WTC11 (cell line): Measurements from ENCODE around the gene HMHB1. TPM values are rescaled to one million over a fixed set of nuclear protein-coding genes. Genes with fewer than 3 reads are reported as not detected.

Experiments used
- ATAC-seq: fragments of 200-7000 bp; cut with Tn5 transposase; 2 replicates; pipeline ENCODE4 v1.10.0; 2021; ENCODE audit warnings: mild to moderate bottlenecking, moderate library complexity
- CTCF ChIA-PET: fragments of 300-600 bp; sonication (Branson Sonifier 250); formaldehyde crosslinking; loops from one replicate; lab custom pipeline; 2021; ENCODE audit warnings: antibody characterized with exemption; lab: Charles Lee
- POLR2A ChIA-PET: fragments of 350-600 bp; sonication (Branson Sonifier 250); formaldehyde crosslinking; loops from one replicate; lab custom pipeline; 2021; ENCODE audit warnings: antibody characterized with exemption; lab: Charles Lee
- DNase-seq: peaks from one replicate; pipeline ENCODE4 v3.0.0; 2021; ENCODE audit warnings: low spot score
- H3K27ac Mint-ChIP-seq: 2 replicates; pipeline ENCODE4 v1.8.0; 2021; ENCODE audit warnings: mixed read lengths
- H3K27me3 Mint-ChIP-seq: 2 replicates; pipeline ENCODE4 v1.8.0; 2021; ENCODE audit warnings: low read depth, mild to moderate bottlenecking, moderate library complexity, mixed read lengths
- H3K36me3 Mint-ChIP-seq: 2 replicates; pipeline ENCODE4 v1.8.0; 2021; ENCODE audit warnings: mixed read lengths
- H3K4me1 Mint-ChIP-seq: 2 replicates; pipeline ENCODE4 v1.8.0; 2022; ENCODE audit warnings: mixed read lengths
- H3K4me3 Mint-ChIP-seq: 2 replicates; pipeline ENCODE4 v1.8.0; 2021; ENCODE audit warnings: mild to moderate bottlenecking, moderate library complexity, mixed read lengths
- H3K9me3 Mint-ChIP-seq: 2 replicates; pipeline ENCODE4 v1.8.0; 2021; ENCODE audit warnings: mixed read lengths
- CREB1 ChIP-seq: sonication (generic); formaldehyde crosslinking; IDR thresholded peaks from 2 replicates; pipeline ENCODE4 v1.8.0; 2023; ENCODE audit warnings: mild to moderate bottlenecking, missing genetic modification reagents
- ELF4 ChIP-seq: sonication (generic); formaldehyde crosslinking; IDR thresholded peaks from 2 replicates; pipeline ENCODE4 v1.8.1; 2022; ENCODE audit warnings: low read depth, mild to moderate bottlenecking, moderate library complexity, missing genetic modification reagents
- FOXK1 ChIP-seq: sonication (generic); formaldehyde crosslinking; IDR thresholded peaks from 2 replicates; pipeline ENCODE4 v1.8.0; 2022; ENCODE audit warnings: mild to moderate bottlenecking, moderate library complexity, missing genetic modification reagents
- GABPB1 ChIP-seq: sonication (generic); formaldehyde crosslinking; IDR thresholded peaks from 2 replicates; pipeline ENCODE4 v1.8.1; 2023; ENCODE audit warnings: mild to moderate bottlenecking, missing genetic modification reagents
- HMGA2 ChIP-seq: fragments of 250-450 bp; sonication (Bioruptor Pico); IDR thresholded peaks from 2 replicates; pipeline ENCODE4 v1.4.0; 2021; ENCODE audit warnings: mild to moderate bottlenecking, moderate library complexity
- IRF2 ChIP-seq: sonication (generic); formaldehyde crosslinking; IDR thresholded peaks from 2 replicates; pipeline ENCODE4 v1.8.0; 2022; ENCODE audit warnings: low read depth, missing genetic modification reagents, borderline replicate concordance
- KAT7 ChIP-seq: sonication (generic); formaldehyde crosslinking; IDR thresholded peaks from 2 replicates; pipeline ENCODE4 v1.8.1; 2023; ENCODE audit warnings: missing genetic modification reagents, mild to moderate bottlenecking, borderline replicate concordance
- MYBL2 ChIP-seq: sonication (generic); formaldehyde crosslinking; IDR thresholded peaks from 2 replicates; pipeline ENCODE4 v1.8.1; 2023; ENCODE audit warnings: mild to moderate bottlenecking, moderate library complexity, missing genetic modification reagents
- NR2C2 ChIP-seq: sonication (generic); formaldehyde crosslinking; IDR thresholded peaks from 2 replicates; pipeline ENCODE4 v1.8.0; 2022; ENCODE audit warnings: mild to moderate bottlenecking, missing genetic modification reagents
- NR3C1 ChIP-seq: sonication (generic); formaldehyde crosslinking; conservative IDR thresholded peaks from 2 replicates; pipeline ENCODE4 v1.8.1; 2023; ENCODE audit warnings: low read depth, mild to moderate bottlenecking, missing genetic modification reagents
- SP1 ChIP-seq: sonication (generic); formaldehyde crosslinking; conservative IDR thresholded peaks from 2 replicates; pipeline ENCODE4 v1.8.1; 2022; ENCODE audit warnings: missing genetic modification reagents
- ZBTB21 ChIP-seq: sonication (generic); formaldehyde crosslinking; IDR thresholded peaks from 2 replicates; pipeline ENCODE4 v1.8.1; 2023; ENCODE audit warnings: mild to moderate bottlenecking, missing genetic modification reagents, borderline replicate concordance
- ZNF232 ChIP-seq: sonication (generic); formaldehyde crosslinking; IDR thresholded peaks from 2 replicates; pipeline ENCODE4 v1.8.0; 2022; ENCODE audit warnings: mild to moderate bottlenecking, missing genetic modification reagents
- ZNF671 ChIP-seq: fragments of 250-450 bp; sonication (Bioruptor Pico); IDR thresholded peaks from 2 replicates; pipeline ENCODE4 v1.8.0; 2021; ENCODE audit warnings: mild to moderate bottlenecking
- total RNA-seq: library from RNA; stranded (reverse); gene quantifications from 3 replicates; pipeline ENCODE4 v1.2.3, GENCODE V29; 2021
- TF ChIP-seq, protein P1 (sequence below): fragments of 250-450 bp; sonication (Bioruptor Pico); IDR thresholded peaks from 2 replicates; pipeline ENCODE4 v1.9.0; 2021; ENCODE audit warnings: mild to moderate bottlenecking
- TF ChIP-seq, protein P2 (sequence below): sonication (generic); formaldehyde crosslinking; IDR thresholded peaks from 2 replicates; pipeline ENCODE4 v1.8.0; 2022; ENCODE audit warnings: mild to moderate bottlenecking, missing genetic modification reagents
- TF ChIP-seq, protein P3 (sequence below): fragments of 250-450 bp; sonication (Bioruptor Pico); IDR thresholded peaks from 2 replicates; pipeline ENCODE4 v1.8.0; 2021; ENCODE audit warnings: mild to moderate bottlenecking
- TF ChIP-seq, protein P4 (sequence below): sonication (generic); formaldehyde crosslinking; IDR thresholded peaks from 2 replicates; pipeline ENCODE4 v1.8.1; 2022; ENCODE audit warnings: mild to moderate bottlenecking, missing genetic modification reagents, moderate library complexity, borderline replicate concordance
- TF ChIP-seq, protein P5 (sequence below): sonication (generic); formaldehyde crosslinking; IDR thresholded peaks from 2 replicates; pipeline ENCODE4 v1.8.0; 2023; ENCODE audit warnings: missing genetic modification reagents
- TF ChIP-seq, protein P6 (sequence below): sonication (generic); formaldehyde crosslinking; IDR thresholded peaks from 2 replicates; pipeline ENCODE4 v1.8.1; 2022; ENCODE audit warnings: low read depth, missing genetic modification reagents, borderline replicate concordance
- TF ChIP-seq, protein P7 (sequence below): sonication (generic); formaldehyde crosslinking; IDR thresholded peaks from 2 replicates; pipeline ENCODE4 v1.8.1; 2023; ENCODE audit warnings: mild to moderate bottlenecking, missing genetic modification reagents, moderate library complexity

The HMHB1 gene
- total RNA-seq, 1 experiment from 2014 or later = not detected

DNA sequence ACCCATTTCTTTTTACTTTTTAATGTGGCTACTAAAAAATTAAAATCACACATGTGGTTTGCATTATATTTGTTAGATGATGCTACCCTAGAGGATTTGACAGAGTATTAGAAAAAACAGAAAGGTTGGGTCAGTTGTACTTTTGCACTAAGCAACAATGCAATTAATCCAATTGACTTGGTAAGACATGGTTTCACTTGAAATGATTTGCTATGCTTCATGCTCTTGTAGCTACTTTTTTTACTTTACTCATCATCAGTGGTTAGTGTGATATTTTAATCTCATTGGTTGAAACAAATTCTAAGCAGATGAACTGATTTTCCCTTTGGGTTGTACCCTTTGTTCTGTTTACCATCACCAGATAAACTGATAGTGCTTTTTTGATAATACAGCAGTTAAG lies 39.4 kb downstream of the HMHB1 start:
- Mint-ChIP-seq H3K27ac (no peak overlapping the region), H3K4me3 (no peak overlapping the region), H3K27me3 (no peaks in the 10 kb centered on the region), H3K36me3 (peaks cover 22% of the 10 kb centered on the region), H3K4me1 (no peaks in the 10 kb centered on the region), H3K9me3 (peaks cover 24% of the 10 kb centered on the region)
- CTCF ChIA-PET = no interaction called here
- DNase-seq = no peak
- no peak for ATAC-seq
- TF ChIP-seq, protein P1, sequence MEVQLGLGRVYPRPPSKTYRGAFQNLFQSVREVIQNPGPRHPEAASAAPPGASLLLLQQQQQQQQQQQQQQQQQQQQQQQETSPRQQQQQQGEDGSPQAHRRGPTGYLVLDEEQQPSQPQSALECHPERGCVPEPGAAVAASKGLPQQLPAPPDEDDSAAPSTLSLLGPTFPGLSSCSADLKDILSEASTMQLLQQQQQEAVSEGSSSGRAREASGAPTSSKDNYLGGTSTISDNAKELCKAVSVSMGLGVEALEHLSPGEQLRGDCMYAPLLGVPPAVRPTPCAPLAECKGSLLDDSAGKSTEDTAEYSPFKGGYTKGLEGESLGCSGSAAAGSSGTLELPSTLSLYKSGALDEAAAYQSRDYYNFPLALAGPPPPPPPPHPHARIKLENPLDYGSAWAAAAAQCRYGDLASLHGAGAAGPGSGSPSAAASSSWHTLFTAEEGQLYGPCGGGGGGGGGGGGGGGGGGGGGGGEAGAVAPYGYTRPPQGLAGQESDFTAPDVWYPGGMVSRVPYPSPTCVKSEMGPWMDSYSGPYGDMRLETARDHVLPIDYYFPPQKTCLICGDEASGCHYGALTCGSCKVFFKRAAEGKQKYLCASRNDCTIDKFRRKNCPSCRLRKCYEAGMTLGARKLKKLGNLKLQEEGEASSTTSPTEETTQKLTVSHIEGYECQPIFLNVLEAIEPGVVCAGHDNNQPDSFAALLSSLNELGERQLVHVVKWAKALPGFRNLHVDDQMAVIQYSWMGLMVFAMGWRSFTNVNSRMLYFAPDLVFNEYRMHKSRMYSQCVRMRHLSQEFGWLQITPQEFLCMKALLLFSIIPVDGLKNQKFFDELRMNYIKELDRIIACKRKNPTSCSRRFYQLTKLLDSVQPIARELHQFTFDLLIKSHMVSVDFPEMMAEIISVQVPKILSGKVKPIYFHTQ (CRISPR knock-in tag) = no peak
- TF ChIP-seq, protein P2, sequence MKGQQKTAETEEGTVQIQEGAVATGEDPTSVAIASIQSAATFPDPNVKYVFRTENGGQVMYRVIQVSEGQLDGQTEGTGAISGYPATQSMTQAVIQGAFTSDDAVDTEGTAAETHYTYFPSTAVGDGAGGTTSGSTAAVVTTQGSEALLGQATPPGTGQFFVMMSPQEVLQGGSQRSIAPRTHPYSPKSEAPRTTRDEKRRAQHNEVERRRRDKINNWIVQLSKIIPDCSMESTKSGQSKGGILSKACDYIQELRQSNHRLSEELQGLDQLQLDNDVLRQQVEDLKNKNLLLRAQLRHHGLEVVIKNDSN (CRISPR knock-in tag) = no peak
- no peak for TF ChIP-seq HMGA2 (CRISPR knock-in tag)
- TF ChIP-seq, protein P3, sequence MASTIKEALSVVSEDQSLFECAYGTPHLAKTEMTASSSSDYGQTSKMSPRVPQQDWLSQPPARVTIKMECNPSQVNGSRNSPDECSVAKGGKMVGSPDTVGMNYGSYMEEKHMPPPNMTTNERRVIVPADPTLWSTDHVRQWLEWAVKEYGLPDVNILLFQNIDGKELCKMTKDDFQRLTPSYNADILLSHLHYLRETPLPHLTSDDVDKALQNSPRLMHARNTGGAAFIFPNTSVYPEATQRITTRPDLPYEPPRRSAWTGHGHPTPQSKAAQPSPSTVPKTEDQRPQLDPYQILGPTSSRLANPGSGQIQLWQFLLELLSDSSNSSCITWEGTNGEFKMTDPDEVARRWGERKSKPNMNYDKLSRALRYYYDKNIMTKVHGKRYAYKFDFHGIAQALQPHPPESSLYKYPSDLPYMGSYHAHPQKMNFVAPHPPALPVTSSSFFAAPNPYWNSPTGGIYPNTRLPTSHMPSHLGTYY (CRISPR knock-in tag) = no peak
- TF ChIP-seq ZBTB21 (CRISPR knock-in tag) = no peak
- no peak for TF ChIP-seq FOXK1 (CRISPR knock-in tag)
- no peak for TF ChIP-seq ZNF232 (CRISPR knock-in tag)
- TF ChIP-seq, protein P4, sequence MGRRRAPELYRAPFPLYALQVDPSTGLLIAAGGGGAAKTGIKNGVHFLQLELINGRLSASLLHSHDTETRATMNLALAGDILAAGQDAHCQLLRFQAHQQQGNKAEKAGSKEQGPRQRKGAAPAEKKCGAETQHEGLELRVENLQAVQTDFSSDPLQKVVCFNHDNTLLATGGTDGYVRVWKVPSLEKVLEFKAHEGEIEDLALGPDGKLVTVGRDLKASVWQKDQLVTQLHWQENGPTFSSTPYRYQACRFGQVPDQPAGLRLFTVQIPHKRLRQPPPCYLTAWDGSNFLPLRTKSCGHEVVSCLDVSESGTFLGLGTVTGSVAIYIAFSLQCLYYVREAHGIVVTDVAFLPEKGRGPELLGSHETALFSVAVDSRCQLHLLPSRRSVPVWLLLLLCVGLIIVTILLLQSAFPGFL (CRISPR knock-in tag) = no peak
- no peak for TF ChIP-seq CREB1 (CRISPR knock-in tag)
- no peak for TF ChIP-seq IRF2 (CRISPR knock-in tag)
- no peak for TF ChIP-seq ELF4 (CRISPR knock-in tag)
- POLR2A ChIA-PET = no interaction called here

DNA sequence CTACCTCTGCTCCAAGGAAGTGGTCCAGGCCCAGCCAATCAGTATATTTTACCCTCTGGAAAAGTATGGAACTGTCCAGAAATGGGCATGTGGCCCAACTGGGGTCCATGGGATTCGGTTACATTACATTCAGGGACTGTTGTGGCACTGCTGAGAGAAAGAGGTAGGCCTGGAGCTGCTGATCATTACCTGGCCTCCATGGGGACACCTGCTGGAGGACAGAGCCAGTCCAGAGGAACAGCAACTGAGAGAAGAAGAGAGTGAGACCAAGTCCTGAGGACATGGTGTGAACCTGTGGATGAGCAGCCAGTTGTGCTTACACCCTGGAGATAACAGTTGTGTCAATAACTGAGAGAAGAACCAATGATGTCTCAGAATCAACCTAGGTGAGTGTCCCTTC lies 48.2 kb downstream of the HMHB1 start:
- DNase-seq (no peak), ATAC-seq (peak; percentile 50)
- Mint-ChIP-seq H3K4me1 (peaks cover 16% of the 10 kb centered on the region), H3K36me3 (peaks cover 5% of the 10 kb centered on the region), H3K4me3 (no peak overlapping the region), H3K27me3 (no peaks in the 10 kb centered on the region), H3K27ac (no peak overlapping the region), H3K9me3 (peaks cover 13% of the 10 kb centered on the region)
- ChIA-PET CTCF (interaction anchor here (1.2 kb wide), 1 partner anchor 45 kb away, joined by 3 read pairs; no protein-coding TSS in a partner anchor), POLR2A (no interaction called here)
- TF ChIP-seq ZNF232 (CRISPR knock-in tag) = no peak
- TF ChIP-seq NR3C1 (CRISPR knock-in tag) = no peak
- TF ChIP-seq, protein P5, sequence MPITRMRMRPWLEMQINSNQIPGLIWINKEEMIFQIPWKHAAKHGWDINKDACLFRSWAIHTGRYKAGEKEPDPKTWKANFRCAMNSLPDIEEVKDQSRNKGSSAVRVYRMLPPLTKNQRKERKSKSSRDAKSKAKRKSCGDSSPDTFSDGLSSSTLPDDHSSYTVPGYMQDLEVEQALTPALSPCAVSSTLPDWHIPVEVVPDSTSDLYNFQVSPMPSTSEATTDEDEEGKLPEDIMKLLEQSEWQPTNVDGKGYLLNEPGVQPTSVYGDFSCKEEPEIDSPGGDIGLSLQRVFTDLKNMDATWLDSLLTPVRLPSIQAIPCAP (CRISPR knock-in tag) = no peak
- TF ChIP-seq, protein P2 (CRISPR knock-in tag) = no peak
- TF ChIP-seq KAT7 (CRISPR knock-in tag) = no peak
- TF ChIP-seq, protein P6, sequence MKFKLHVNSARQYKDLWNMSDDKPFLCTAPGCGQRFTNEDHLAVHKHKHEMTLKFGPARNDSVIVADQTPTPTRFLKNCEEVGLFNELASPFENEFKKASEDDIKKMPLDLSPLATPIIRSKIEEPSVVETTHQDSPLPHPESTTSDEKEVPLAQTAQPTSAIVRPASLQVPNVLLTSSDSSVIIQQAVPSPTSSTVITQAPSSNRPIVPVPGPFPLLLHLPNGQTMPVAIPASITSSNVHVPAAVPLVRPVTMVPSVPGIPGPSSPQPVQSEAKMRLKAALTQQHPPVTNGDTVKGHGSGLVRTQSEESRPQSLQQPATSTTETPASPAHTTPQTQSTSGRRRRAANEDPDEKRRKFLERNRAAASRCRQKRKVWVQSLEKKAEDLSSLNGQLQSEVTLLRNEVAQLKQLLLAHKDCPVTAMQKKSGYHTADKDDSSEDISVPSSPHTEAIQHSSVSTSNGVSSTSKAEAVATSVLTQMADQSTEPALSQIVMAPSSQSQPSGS (CRISPR knock-in tag) = no peak
- TF ChIP-seq, protein P7, sequence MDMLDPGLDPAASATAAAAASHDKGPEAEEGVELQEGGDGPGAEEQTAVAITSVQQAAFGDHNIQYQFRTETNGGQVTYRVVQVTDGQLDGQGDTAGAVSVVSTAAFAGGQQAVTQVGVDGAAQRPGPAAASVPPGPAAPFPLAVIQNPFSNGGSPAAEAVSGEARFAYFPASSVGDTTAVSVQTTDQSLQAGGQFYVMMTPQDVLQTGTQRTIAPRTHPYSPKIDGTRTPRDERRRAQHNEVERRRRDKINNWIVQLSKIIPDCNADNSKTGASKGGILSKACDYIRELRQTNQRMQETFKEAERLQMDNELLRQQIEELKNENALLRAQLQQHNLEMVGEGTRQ (CRISPR knock-in tag) = no peak
- no peak for TF ChIP-seq GABPB1 (CRISPR knock-in tag)
- TF ChIP-seq ZNF671 (CRISPR knock-in tag) = no peak
- no peak for TF ChIP-seq SP1
- TF ChIP-seq MYBL2 (CRISPR knock-in tag) = no peak
- TF ChIP-seq NR2C2 (CRISPR knock-in tag) = no peak
